SK-N-SH treated with all-trans-retinoic acid at 6 μM for 48 hours (cell line): ENCODE data around the gene MTNR1A.

Experiments
- ARNTL ChIP-seq: fragments of 450-650 bp; formaldehyde crosslinking; IDR thresholded peaks from 2 replicates; pipeline ENCODE4 v1.5.0; 2020; ENCODE audit warnings: low read depth, mild to moderate bottlenecking, moderate library complexity, borderline replicate concordance
- BACH2 ChIP-seq: fragments of 250-450 bp; sonication (Bioruptor Pico); IDR thresholded peaks from 2 replicates; pipeline ENCODE4 v1.9.0; 2021; ENCODE audit warnings: mild to moderate bottlenecking, borderline replicate concordance
- CSDC2 ChIP-seq: fragments of 250-450 bp; sonication (Bioruptor Pico); IDR thresholded peaks from 2 replicates; pipeline ENCODE4 v1.5.0; 2020; ENCODE audit warnings: mild to moderate bottlenecking, moderate library complexity
- ISL1 ChIP-seq: fragments of 250-450 bp; sonication (Bioruptor Pico); IDR thresholded peaks from 2 replicates; pipeline ENCODE4 v2.1.2; 2022; ENCODE audit warnings: mild to moderate bottlenecking, moderate library complexity
- PPARA ChIP-seq: fragments of 250-450 bp; sonication (Bioruptor Pico); IDR thresholded peaks from 2 replicates; pipeline ENCODE4 v1.5.0; 2020; ENCODE audit warnings: mild to moderate bottlenecking, borderline replicate concordance
- RARB ChIP-seq: fragments of 250-450 bp; sonication (Bioruptor Pico); IDR thresholded peaks from 2 replicates; pipeline ENCODE4 v1.8.0; 2021; ENCODE audit warnings: mild to moderate bottlenecking, moderate library complexity
- TCF4 ChIP-seq: fragments of 250-450 bp; sonication (Bioruptor Pico); IDR thresholded peaks from 2 replicates; pipeline ENCODE4 v1.8.0; 2021; ENCODE audit warnings: mild to moderate bottlenecking, moderate library complexity, borderline replicate concordance
- TOX ChIP-seq: fragments of 250-450 bp; sonication (Bioruptor Pico); IDR thresholded peaks from 2 replicates; pipeline ENCODE4 v1.8.0; 2021; ENCODE audit warnings: mild to moderate bottlenecking, moderate library complexity, borderline replicate concordance
- ZC3H10 ChIP-seq: fragments of 250-450 bp; sonication (Bioruptor Pico); IDR thresholded peaks from 2 replicates; pipeline ENCODE4 v1.5.1; 2021; ENCODE audit warnings: mild to moderate bottlenecking, moderate library complexity
- ZFP3 ChIP-seq: fragments of 250-450 bp; sonication (Bioruptor Pico); IDR thresholded peaks from 2 replicates; pipeline ENCODE4 v1.5.0; 2020; ENCODE audit warnings: mild to moderate bottlenecking, moderate library complexity
- ZNF565 ChIP-seq: fragments of 450-650 bp; formaldehyde crosslinking; conservative IDR thresholded peaks from 2 replicates; pipeline ENCODE4 v1.5.0; 2020; ENCODE audit warnings: low read depth, mild to moderate bottlenecking, moderate library complexity
- TF ChIP-seq, protein P1 (sequence below): fragments of 250-450 bp; sonication (Bioruptor Pico); IDR thresholded peaks from 2 replicates; pipeline ENCODE4 v1.8.0; 2020; ENCODE audit warnings: mild to moderate bottlenecking, moderate library complexity, borderline replicate concordance
- TF ChIP-seq, protein P2 (sequence below): fragments of 250-450 bp; sonication (Bioruptor Pico); IDR thresholded peaks from 2 replicates; pipeline ENCODE4 v1.5.1; 2020; ENCODE audit warnings: low read depth, mild to moderate bottlenecking, moderate library complexity

DNA sequence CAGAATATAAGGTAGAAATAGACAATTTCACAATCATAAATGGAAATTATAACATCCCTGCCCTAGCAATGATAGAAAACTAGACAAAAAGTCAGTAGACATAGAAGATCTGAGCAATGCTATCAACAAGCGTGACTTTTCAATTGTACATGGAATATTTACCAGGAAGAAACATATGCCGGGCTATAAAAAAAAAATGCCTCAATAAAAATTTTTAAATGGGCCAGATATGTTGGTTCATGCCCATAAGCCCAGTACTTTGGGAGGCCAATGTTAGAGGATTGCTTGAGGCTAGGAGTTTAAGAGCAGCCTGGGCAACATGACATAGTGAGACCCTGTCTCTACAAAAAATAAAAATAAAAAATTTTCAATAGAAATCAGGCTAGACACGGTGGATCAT, 5.3 kb upstream of the MTNR1A start:
- TF ChIP-seq ISL1 (no peak), ZNF565 (no peak), TOX (CRISPR knock-in tag) (no peak), ARNTL (no peak), CSDC2 (no peak), RARB (CRISPR knock-in tag) (no peak), PPARA (CRISPR knock-in tag) (no peak), TCF4 (CRISPR knock-in tag) (no peak), BACH2 (CRISPR knock-in tag) (no peak), ZFP3 (CRISPR knock-in tag) (no peak), ZC3H10 (no peak)
- TF ChIP-seq, protein P1, sequence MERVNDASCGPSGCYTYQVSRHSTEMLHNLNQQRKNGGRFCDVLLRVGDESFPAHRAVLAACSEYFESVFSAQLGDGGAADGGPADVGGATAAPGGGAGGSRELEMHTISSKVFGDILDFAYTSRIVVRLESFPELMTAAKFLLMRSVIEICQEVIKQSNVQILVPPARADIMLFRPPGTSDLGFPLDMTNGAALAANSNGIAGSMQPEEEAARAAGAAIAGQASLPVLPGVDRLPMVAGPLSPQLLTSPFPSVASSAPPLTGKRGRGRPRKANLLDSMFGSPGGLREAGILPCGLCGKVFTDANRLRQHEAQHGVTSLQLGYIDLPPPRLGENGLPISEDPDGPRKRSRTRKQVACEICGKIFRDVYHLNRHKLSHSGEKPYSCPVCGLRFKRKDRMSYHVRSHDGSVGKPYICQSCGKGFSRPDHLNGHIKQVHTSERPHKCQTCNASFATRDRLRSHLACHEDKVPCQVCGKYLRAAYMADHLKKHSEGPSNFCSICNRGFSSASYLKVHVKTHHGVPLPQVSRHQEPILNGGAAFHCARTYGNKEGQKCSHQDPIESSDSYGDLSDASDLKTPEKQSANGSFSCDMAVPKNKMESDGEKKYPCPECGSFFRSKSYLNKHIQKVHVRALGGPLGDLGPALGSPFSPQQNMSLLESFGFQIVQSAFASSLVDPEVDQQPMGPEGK (CRISPR knock-in tag), result no peak
- TF ChIP-seq, protein P2, sequence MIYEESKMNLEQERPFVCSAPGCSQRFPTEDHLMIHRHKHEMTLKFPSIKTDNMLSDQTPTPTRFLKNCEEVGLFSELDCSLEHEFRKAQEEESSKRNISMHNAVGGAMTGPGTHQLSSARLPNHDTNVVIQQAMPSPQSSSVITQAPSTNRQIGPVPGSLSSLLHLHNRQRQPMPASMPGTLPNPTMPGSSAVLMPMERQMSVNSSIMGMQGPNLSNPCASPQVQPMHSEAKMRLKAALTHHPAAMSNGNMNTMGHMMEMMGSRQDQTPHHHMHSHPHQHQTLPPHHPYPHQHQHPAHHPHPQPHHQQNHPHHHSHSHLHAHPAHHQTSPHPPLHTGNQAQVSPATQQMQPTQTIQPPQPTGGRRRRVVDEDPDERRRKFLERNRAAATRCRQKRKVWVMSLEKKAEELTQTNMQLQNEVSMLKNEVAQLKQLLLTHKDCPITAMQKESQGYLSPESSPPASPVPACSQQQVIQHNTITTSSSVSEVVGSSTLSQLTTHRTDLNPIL (CRISPR knock-in tag), result no peak
